ENCODE measurements around the gene PEAR1.

PEAR1 gene

DNA sequence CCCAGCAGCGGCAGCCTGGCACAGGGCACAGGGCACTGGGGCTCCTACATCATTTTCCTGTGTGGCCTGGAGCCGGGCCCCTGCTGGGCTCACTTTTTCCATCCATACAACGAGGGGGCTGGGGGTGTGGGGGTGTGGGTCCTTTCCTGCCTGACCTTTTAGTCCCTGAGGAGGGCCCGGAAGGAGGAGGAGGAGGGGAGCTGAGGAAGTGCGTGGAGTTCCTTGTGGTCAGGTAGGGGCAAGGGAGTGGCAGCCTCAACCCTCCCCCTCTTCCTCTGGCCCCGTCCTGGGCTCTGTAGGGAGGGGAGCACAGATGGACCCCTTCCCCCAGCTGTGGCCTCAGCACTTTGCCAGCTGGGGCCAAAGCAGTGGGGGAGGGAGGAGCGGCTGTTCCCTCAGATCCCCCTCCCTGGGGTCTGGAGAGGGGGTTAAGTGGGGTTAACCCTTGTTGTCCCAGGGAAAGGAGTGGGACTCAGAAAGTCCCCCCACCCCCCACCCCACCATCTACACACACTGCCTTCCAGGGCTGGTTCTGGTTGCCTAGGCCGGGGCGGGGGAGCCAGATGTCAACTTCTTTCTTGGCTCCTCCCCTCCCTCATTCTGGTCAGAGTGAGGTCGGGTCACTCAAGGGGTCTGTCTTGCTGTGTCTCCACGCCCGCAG lies 27.1 kb upstream of the PEAR1 start:
- H3K4me3 ChIP-seq (ENCODE audit: low read depth, low read length), result no peak overlapping the region
- H3K9me3 ChIP-seq (ENCODE audit: control insufficient read depth, low read length), result no peaks in the 10 kb centered on the region
- no peak overlapping the region for H3K9ac ChIP-seq
- H3K4me2 ChIP-seq (ENCODE audit: low read length), result no peak overlapping the region
- no peak overlapping the region for H2AFZ ChIP-seq
- H3K27ac ChIP-seq, result no peak overlapping the region
- TF ChIP-seq, protein P1, sequence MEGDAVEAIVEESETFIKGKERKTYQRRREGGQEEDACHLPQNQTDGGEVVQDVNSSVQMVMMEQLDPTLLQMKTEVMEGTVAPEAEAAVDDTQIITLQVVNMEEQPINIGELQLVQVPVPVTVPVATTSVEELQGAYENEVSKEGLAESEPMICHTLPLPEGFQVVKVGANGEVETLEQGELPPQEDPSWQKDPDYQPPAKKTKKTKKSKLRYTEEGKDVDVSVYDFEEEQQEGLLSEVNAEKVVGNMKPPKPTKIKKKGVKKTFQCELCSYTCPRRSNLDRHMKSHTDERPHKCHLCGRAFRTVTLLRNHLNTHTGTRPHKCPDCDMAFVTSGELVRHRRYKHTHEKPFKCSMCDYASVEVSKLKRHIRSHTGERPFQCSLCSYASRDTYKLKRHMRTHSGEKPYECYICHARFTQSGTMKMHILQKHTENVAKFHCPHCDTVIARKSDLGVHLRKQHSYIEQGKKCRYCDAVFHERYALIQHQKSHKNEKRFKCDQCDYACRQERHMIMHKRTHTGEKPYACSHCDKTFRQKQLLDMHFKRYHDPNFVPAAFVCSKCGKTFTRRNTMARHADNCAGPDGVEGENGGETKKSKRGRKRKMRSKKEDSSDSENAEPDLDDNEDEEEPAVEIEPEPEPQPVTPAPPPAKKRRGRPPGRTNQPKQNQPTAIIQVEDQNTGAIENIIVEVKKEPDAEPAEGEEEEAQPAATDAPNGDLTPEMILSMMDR (IDR thresholded peaks at IDR 0.05), result no peak
- H3K36me3 ChIP-seq (ENCODE audit: control insufficient read depth, insufficient read depth, low read length), result no peaks in the 10 kb centered on the region
- H3K79me2 ChIP-seq, result no peaks in the 10 kb centered on the region
- peaks cover 5% of the 10 kb centered on the region for H3K27me3 ChIP-seq (ENCODE audit: control insufficient read depth, insufficient read depth, low read length)
- H3K4me1 ChIP-seq, result no peaks in the 10 kb centered on the region

DNA sequence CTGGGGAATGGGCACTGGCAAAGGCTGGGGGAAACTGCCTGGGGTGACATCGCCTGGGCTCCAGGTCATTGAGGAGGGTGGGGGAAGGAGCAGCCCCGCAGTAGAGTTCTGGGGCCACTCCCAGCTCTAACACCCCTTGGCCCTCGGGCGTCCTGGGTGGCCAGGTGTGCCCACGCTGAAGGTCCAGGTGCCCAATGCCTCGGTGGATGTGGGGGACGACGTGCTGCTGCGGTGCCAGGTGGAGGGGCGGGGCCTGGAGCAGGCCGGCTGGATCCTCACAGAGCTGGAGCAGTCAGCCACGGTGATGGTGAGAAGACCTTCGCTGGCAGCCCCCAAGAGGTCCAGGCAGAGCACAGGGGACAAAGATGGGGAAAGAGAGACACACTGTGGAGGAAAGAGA lies 25.2 kb upstream of the PEAR1 start:
- no peaks in the 10 kb centered on the region for H3K79me2 ChIP-seq
- TF ChIP-seq, protein P1 (IDR thresholded peaks at IDR 0.05), result no peak
- no peak overlapping the region for H3K9ac ChIP-seq
- H3K27ac ChIP-seq, result no peak overlapping the region
- H3K4me2 ChIP-seq (ENCODE audit: low read length), result no peak overlapping the region
- H3K4me1 ChIP-seq, result no peaks in the 10 kb centered on the region
- no peaks in the 10 kb centered on the region for H3K27me3 ChIP-seq (ENCODE audit: control insufficient read depth, insufficient read depth, low read length)
- no peak overlapping the region for H3K4me3 ChIP-seq (ENCODE audit: low read depth, low read length)
- H3K9me3 ChIP-seq (ENCODE audit: control insufficient read depth, low read length), result no peaks in the 10 kb centered on the region
- no peak overlapping the region for H2AFZ ChIP-seq
- no peaks in the 10 kb centered on the region for H3K36me3 ChIP-seq (ENCODE audit: control insufficient read depth, insufficient read depth, low read length)

DNA sequence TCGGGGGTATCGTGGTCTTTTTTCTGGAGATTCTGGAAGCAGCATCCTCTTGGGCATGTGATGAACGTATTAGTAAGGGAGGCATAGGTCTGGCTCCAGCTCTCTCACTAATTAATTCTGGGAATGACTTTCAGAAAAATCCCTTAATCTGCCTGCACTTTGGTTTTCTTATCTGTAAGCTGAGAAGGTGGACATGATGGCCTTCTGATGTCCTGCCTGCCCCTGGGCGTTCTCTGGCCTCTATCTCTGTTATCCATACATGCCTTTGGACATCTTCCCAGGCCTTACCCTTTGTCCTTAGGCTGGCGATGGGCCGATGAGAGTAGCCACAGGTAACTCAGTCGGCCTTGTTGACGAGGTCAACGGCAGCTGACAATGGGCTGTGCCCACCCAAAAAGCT lies 24.1 kb upstream of the PEAR1 start:
- Histone ChIP-seq H3K9me3 (ENCODE audit: control insufficient read depth, low read length) (no peaks in the 10 kb centered on the region), H3K4me1 (no peaks in the 10 kb centered on the region), H3K9ac (no peak overlapping the region), H3K4me2 (ENCODE audit: low read length) (no peak overlapping the region), H3K79me2 (no peaks in the 10 kb centered on the region), H3K27me3 (ENCODE audit: control insufficient read depth, insufficient read depth, low read length) (no peaks in the 10 kb centered on the region), H3K36me3 (ENCODE audit: control insufficient read depth, insufficient read depth, low read length) (no peaks in the 10 kb centered on the region), H2AFZ (no peak overlapping the region), H3K4me3 (ENCODE audit: low read depth, low read length) (no peak overlapping the region), H3K27ac (no peak overlapping the region)
- TF ChIP-seq, protein P1 (IDR thresholded peaks at IDR 0.05), result no peak

DNA sequence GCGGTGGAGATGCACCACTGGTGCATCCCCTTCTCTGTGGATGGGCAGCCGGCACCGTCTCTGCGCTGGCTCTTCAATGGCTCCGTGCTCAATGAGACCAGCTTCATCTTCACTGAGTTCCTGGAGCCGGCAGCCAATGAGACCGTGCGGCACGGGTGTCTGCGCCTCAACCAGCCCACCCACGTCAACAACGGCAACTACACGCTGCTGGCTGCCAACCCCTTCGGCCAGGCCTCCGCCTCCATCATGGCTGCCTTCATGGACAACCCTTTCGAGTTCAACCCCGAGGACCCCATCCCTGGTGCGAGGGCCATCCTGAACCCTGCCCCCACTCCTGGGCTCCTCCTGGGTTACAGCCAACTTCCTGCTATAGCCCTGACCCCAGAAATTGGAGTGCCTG lies 19.9 kb upstream of the PEAR1 start:
- Histone ChIP-seq H3K9me3 (ENCODE audit: control insufficient read depth, low read length) (no peaks in the 10 kb centered on the region), H3K36me3 (ENCODE audit: control insufficient read depth, insufficient read depth, low read length) (no peaks in the 10 kb centered on the region), H3K4me2 (ENCODE audit: low read length) (no peak overlapping the region), H3K27me3 (ENCODE audit: control insufficient read depth, insufficient read depth, low read length) (no peaks in the 10 kb centered on the region), H3K4me3 (ENCODE audit: low read depth, low read length) (no peak overlapping the region), H3K9ac (no peak overlapping the region), H3K4me1 (no peaks in the 10 kb centered on the region), H2AFZ (no peak overlapping the region), H3K79me2 (no peaks in the 10 kb centered on the region), H3K27ac (no peak overlapping the region)
- TF ChIP-seq, protein P1 (IDR thresholded peaks at IDR 0.05), result no peak

DNA sequence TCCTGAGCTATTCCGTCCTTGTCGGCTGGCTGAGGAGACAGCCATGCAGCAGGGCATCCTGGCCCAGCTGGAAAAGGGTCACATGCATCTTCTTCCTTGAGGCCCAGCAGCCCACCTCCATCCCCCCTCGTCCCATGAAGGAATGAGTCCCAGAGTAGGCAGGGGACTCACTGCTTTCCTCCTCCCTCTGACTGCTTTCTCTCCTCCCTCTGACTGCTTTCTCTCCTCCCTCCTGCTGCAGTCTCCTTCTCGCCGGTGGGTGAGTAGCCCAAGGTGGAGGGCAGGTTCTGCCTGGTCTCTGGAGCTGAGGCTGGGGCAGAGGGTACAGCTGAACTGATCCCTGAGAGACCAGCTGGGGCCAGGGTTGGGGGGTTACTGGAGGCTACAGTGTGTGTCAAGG lies 19.4 kb upstream of the PEAR1 start:
- no peak overlapping the region for H2AFZ ChIP-seq
- no peak overlapping the region for H3K27ac ChIP-seq
- no peaks in the 10 kb centered on the region for H3K4me1 ChIP-seq
- H3K36me3 ChIP-seq (ENCODE audit: control insufficient read depth, insufficient read depth, low read length), result no peaks in the 10 kb centered on the region
- H3K4me3 ChIP-seq (ENCODE audit: low read depth, low read length), result no peak overlapping the region
- no peaks in the 10 kb centered on the region for H3K27me3 ChIP-seq (ENCODE audit: control insufficient read depth, insufficient read depth, low read length)
- TF ChIP-seq, protein P1 (IDR thresholded peaks at IDR 0.05), result no peak
- no peaks in the 10 kb centered on the region for H3K79me2 ChIP-seq
- no peak overlapping the region for H3K9ac ChIP-seq
- no peaks in the 10 kb centered on the region for H3K9me3 ChIP-seq (ENCODE audit: control insufficient read depth, low read length)
- H3K4me2 ChIP-seq (ENCODE audit: low read length), result no peak overlapping the region

All from parathyroid adenoma (tissue), 2 donors.